IMR-90 (cell line): Measurements from ENCODE around the gene HNRNPA1L2.

Experiments
- BHLHE40 ChIP-seq: fragments of 150-350 bp; IDR thresholded peaks from 2 replicates; pipeline ENCODE4 v1.6.1; 2016; ENCODE audit warnings: mild to moderate bottlenecking, low read depth, low read length
- CEBPB ChIP-seq: IDR thresholded peaks from 2 replicates; pipeline ENCODE4 v1.6.1; 2012; ENCODE audit warnings: low read depth, low read length, improper control_type of control experiment
- CHD1 ChIP-seq: IDR thresholded peaks from 2 replicates; pipeline ENCODE4 v1.6.1; 2012; ENCODE audit warnings: low read depth, low read length, improper control_type of control experiment
- CTCF ChIP-seq: conservative IDR thresholded peaks from 2 replicates; pipeline ENCODE4 v1.5.1; 2012; ENCODE audit warnings: mild to moderate bottlenecking, low read depth, low read length, improper control_type of control experiment
- ELK1 ChIP-seq: fragments of 150-350 bp; IDR thresholded peaks from 2 replicates; pipeline ENCODE4 v1.6.1; 2016; ENCODE audit warnings: low read depth, mild to moderate bottlenecking, low read length, moderate library complexity, borderline replicate concordance
- MAFK ChIP-seq: IDR thresholded peaks from 2 replicates; pipeline ENCODE4 v1.6.1; 2012; ENCODE audit warnings: low read depth, low read length, improper control_type of control experiment
- MAZ ChIP-seq: IDR thresholded peaks from 2 replicates; pipeline ENCODE4 v1.6.1; 2012; ENCODE audit warnings: low read depth, mild to moderate bottlenecking, low read length, improper control_type of control experiment, moderate library complexity, borderline replicate concordance
- MXI1 ChIP-seq: IDR thresholded peaks from 2 replicates; pipeline ENCODE4 v1.6.1; 2012; ENCODE audit warnings: low read depth, mild to moderate bottlenecking, low read length, moderate library complexity, borderline replicate concordance
- POLR2A ChIP-seq: IDR thresholded peaks from 2 replicates; pipeline ENCODE4 v1.6.1; 2012; ENCODE audit warnings: mild to moderate bottlenecking, low read depth, low read length
- RAD21 ChIP-seq: IDR thresholded peaks from 2 replicates; pipeline ENCODE4 v1.6.1; 2012; ENCODE audit warnings: low read length, improper control_type of control experiment
- RCOR1 ChIP-seq: IDR thresholded peaks from 2 replicates; pipeline ENCODE4 v1.6.1; 2012; ENCODE audit warnings: mild to moderate bottlenecking, low read length, improper control_type of control experiment; ENCODE audit not compliant: insufficient replicate concordance
- RFX5 ChIP-seq: IDR thresholded peaks from 2 replicates; pipeline ENCODE4 v1.8.0; 2012; ENCODE audit warnings: low read depth, mild to moderate bottlenecking, low read length, moderate library complexity
- SMC3 ChIP-seq: fragments of 150-350 bp; IDR thresholded peaks from 2 replicates; pipeline ENCODE4 v1.6.1; 2016; ENCODE audit warnings: low read depth, mild to moderate bottlenecking, antibody characterized with exemption, low read length, moderate library complexity
- TF ChIP-seq, protein P1 (sequence below): fragments of 150-350 bp; IDR thresholded peaks from 2 replicates; pipeline ENCODE4 v1.6.1; 2017; ENCODE audit warnings: mild to moderate bottlenecking, antibody characterized with exemption, low read length, low read depth

- TF ChIP-seq CTCF (no peak), POLR2A (no peak), CHD1 (no peak), BHLHE40 (no peak), RFX5 (no peak), ELK1 (no peak), MXI1 (no peak), MAFK (no peak), SMC3 (no peak), RCOR1 (no peak), RAD21 (no peak), CEBPB (no peak), MAZ (no peak)
- TF ChIP-seq, protein P1, sequence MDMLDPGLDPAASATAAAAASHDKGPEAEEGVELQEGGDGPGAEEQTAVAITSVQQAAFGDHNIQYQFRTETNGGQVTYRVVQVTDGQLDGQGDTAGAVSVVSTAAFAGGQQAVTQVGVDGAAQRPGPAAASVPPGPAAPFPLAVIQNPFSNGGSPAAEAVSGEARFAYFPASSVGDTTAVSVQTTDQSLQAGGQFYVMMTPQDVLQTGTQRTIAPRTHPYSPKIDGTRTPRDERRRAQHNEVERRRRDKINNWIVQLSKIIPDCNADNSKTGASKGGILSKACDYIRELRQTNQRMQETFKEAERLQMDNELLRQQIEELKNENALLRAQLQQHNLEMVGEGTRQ: no peak
Observed at GRCh38 chr13:52600666-52601065, 41.6 kb upstream of the HNRNPA1L2 start.
